HuH-7 (cell line): ENCODE data around the gene ISOC1.

Experiments used
- DNase-seq: peaks from one replicate; pipeline ENCODE4 v3.0.0; 2011; ENCODE audit warnings: low spot score

The ISOC1 gene

GRCh38 chr5:129094087-129094923, at the start of gene ISOC1:
Gene ISOC1 (plus strand): TSS chr5:129094749. CDS start chr5:129094767, 18 bp downstream.
- DNase-seq = peak; percentile 77

- DNase-seq = no peak
These were observed 48.4 kb upstream of the ISOC1 start for GRCh38 chr5:129046151-129046550.

GRCh38 chr5:129048509-129048908, 46.0 kb upstream of the ISOC1 start:
- DNase-seq = no peak

GRCh38 chr5:129049126-129049799, 45.3 kb upstream of the ISOC1 start:
- no peak for DNase-seq

- DNase-seq = no peak
These were observed 43.3 kb upstream of the ISOC1 start for GRCh38 chr5:129051283-129051682.

GRCh38 chr5:129053438-129053837, 41.1 kb upstream of the ISOC1 start:
- no peak for DNase-seq

- no peak for DNase-seq
These were observed 37.2 kb upstream of the ISOC1 start for GRCh38 chr5:129057329-129057728.

GRCh38 chr5:129061849-129062248, 32.7 kb upstream of the ISOC1 start:
- no peak for DNase-seq

- DNase-seq = no peak
These were observed 31.0 kb upstream of the ISOC1 start for GRCh38 chr5:129063483-129064113.

- DNase-seq = no peak
These were observed 28.8 kb upstream of the ISOC1 start for GRCh38 chr5:129065721-129066120.

GRCh38 chr5:129067745-129068144, 26.8 kb upstream of the ISOC1 start:
- DNase-seq = no peak

GRCh38 chr5:129069292-129069691, 25.3 kb upstream of the ISOC1 start:
- no peak for DNase-seq

GRCh38 chr5:129073111-129073510, 21.4 kb upstream of the ISOC1 start:
- no peak for DNase-seq

GRCh38 chr5:129074903-129075302, 19.6 kb upstream of the ISOC1 start:
- DNase-seq = no peak

- DNase-seq = no peak
These were observed 17.0 kb upstream of the ISOC1 start for GRCh38 chr5:129077433-129078075.

- DNase-seq = no peak
These were observed 16.3 kb upstream of the ISOC1 start for GRCh38 chr5:129078247-129078646.

GRCh38 chr5:129078660-129079059, 15.9 kb upstream of the ISOC1 start:
- no peak for DNase-seq

GRCh38 chr5:129079496-129079895, 15.1 kb upstream of the ISOC1 start:
- DNase-seq = no peak

GRCh38 chr5:129080766-129081165, 13.8 kb upstream of the ISOC1 start:
- no peak for DNase-seq

GRCh38 chr5:129082225-129083136, 12.1 kb upstream of the ISOC1 start:
- no peak for DNase-seq
